Measurements from ENCODE around the gene TMC2.

The TMC2 gene

GRCh38 chr20:2626853-2627541, 90.6 kb downstream of the TMC2 start:
- no peak for DNase-seq (ENCODE audit: low spot score)

- no peak for DNase-seq (ENCODE audit: low spot score)
These were observed 94.9 kb downstream of the TMC2 start for GRCh38 chr20:2631228-2631627.

- DNase-seq (ENCODE audit: low spot score), result no peak
These were observed 97.0 kb downstream of the TMC2 start for GRCh38 chr20:2633381-2633780.

GRCh38 chr20:2637246-2637645, 100.9 kb downstream of the TMC2 start:
- DNase-seq (ENCODE audit: low spot score), result no peak

- DNase-seq (ENCODE audit: low spot score), result no peak
These were observed 103.9 kb downstream of the TMC2 start for GRCh38 chr20:2640260-2640659.

GRCh38 chr20:2640899-2641298, 104.5 kb downstream of the TMC2 start:
- DNase-seq (ENCODE audit: low spot score), result no peak

GRCh38 chr20:2643708-2644107, 107.3 kb downstream of the TMC2 start:
- no peak for DNase-seq (ENCODE audit: low spot score)

- peak; percentile 97 for DNase-seq (ENCODE audit: low spot score)
These were observed 115.7 kb downstream of the TMC2 start, which contains the start of gene NOP56 for GRCh38 chr20:2651772-2652723. Gene NOP56, plus strand, starts transcription at chr20:2652632. Its CDS starts 29 bp downstream, at chr20:2652661.

- DNase-seq (ENCODE audit: low spot score), result peak; percentile 55
These were observed 116.6 kb downstream of the TMC2 start for GRCh38 chr20:2652724-2653555.

- DNase-seq (ENCODE audit: low spot score), result no peak
These were observed 117.4 kb downstream of the TMC2 start for GRCh38 chr20:2653556-2654383.

- no peak for DNase-seq (ENCODE audit: low spot score)
These were observed 118.0 kb downstream of the TMC2 start for GRCh38 chr20:2654384-2654822.

GRCh38 chr20:2654831-2655230, 118.5 kb downstream of the TMC2 start:
- no peak for DNase-seq (ENCODE audit: low spot score)

GRCh38 chr20:2655331-2656116, 119.2 kb downstream of the TMC2 start:
- DNase-seq (ENCODE audit: low spot score), result no peak

- DNase-seq (ENCODE audit: low spot score), result no peak
These were observed 120.2 kb downstream of the TMC2 start for GRCh38 chr20:2656471-2657117.

GRCh38 chr20:2657241-2657640, 120.9 kb downstream of the TMC2 start:
- no peak for DNase-seq (ENCODE audit: low spot score)

- no peak for DNase-seq (ENCODE audit: low spot score)
These were observed 121.3 kb downstream of the TMC2 start for GRCh38 chr20:2657674-2658073.

- no peak for DNase-seq (ENCODE audit: low spot score)
These were observed 122.3 kb downstream of the TMC2 start for GRCh38 chr20:2658414-2659354.

- no peak for DNase-seq (ENCODE audit: low spot score)
These were observed 123.2 kb downstream of the TMC2 start for GRCh38 chr20:2659547-2659946.

All from iPS-NIHi11 (cell line).